Loucy (cell line): ENCODE measurements around the gene CEMIP2.

Experiments used
- H2AFZ ChIP-seq: fragments of 200-600 bp; sonication (generic); 2 replicates; pipeline ENCODE4 v1.6.0; 2016; ENCODE audit warnings: antibody characterized with exemption, mild to moderate bottlenecking, low read length, moderate library complexity
- H3F3A ChIP-seq: fragments of 200-600 bp; 2 replicates; pipeline ENCODE4 v1.6.0; 2016; ENCODE audit warnings: antibody characterized with exemption, low read depth, mild to moderate bottlenecking
- H3K27me3 ChIP-seq: fragments of 200-600 bp; sonication (generic); 2 replicates; pipeline ENCODE4 v1.6.1; 2014; ENCODE audit warnings: low read length, mild to moderate bottlenecking; ENCODE audit not compliant: insufficient read depth, poor library complexity, severe bottlenecking
- H3K36me3 ChIP-seq: fragments of 200-600 bp; sonication (generic); 2 replicates; pipeline ENCODE4 v1.6.1; 2016; ENCODE audit warnings: low read length; ENCODE audit not compliant: insufficient read depth
- H3K4me1 ChIP-seq: fragments of 200-600 bp; sonication (generic); 2 replicates; pipeline ENCODE4 v1.5.1; 2014; ENCODE audit warnings: low read length, mild to moderate bottlenecking; ENCODE audit not compliant: insufficient read depth, poor library complexity, severe bottlenecking
- H3K4me2 ChIP-seq: fragments of 200-600 bp; sonication (generic); 2 replicates; pipeline ENCODE4 v1.6.0; 2014; ENCODE audit warnings: antibody characterized with exemption, low read length, low read depth, mild to moderate bottlenecking; ENCODE audit not compliant: poor library complexity, severe bottlenecking
- H3K4me3 ChIP-seq: fragments of 200-600 bp; sonication (generic); 2 replicates; pipeline ENCODE4 v1.5.1; 2014; ENCODE audit warnings: low read length, mild to moderate bottlenecking, mixed read lengths; ENCODE audit not compliant: poor library complexity, severe bottlenecking
- H3K79me2 ChIP-seq: fragments of 200-600 bp; sonication (generic); 2 replicates; pipeline ENCODE4 v1.6.1; 2014; ENCODE audit warnings: low read length; ENCODE audit not compliant: insufficient read depth
- H3K9ac ChIP-seq: fragments of 200-600 bp; sonication (generic); 2 replicates; pipeline ENCODE4 v1.6.0; 2014; ENCODE audit warnings: mild to moderate bottlenecking, low read depth, low read length, moderate library complexity; ENCODE audit not compliant: poor library complexity, severe bottlenecking
- H3K9me2 ChIP-seq: fragments of 200-600 bp; sonication (generic); replicated peaks from 2 replicates; pipeline ENCODE4 v1.6.1; 2016; ENCODE audit warnings: low read depth, low read length, mixed read lengths
- H3K9me3 ChIP-seq: fragments of 200-600 bp; sonication (generic); 2 replicates; pipeline ENCODE4 v1.6.1; 2014; ENCODE audit warnings: mild to moderate bottlenecking, antibody characterized with exemption, low read length, low read depth; ENCODE audit not compliant: insufficient read depth
- H4K20me1 ChIP-seq: fragments of 200-600 bp; sonication (generic); 2 replicates; pipeline ENCODE4 v1.6.0; 2014; ENCODE audit warnings: antibody characterized with exemption, low read length, mild to moderate bottlenecking; ENCODE audit not compliant: insufficient read depth, poor library complexity, severe bottlenecking
- EZH2phosphoT487 ChIP-seq: fragments of 200-600 bp; IDR thresholded peaks from 2 replicates; pipeline ENCODE4 v1.6.1; 2018; ENCODE audit warnings: antibody characterized with exemption, mild to moderate bottlenecking, moderate library complexity, borderline replicate concordance
- TF ChIP-seq, protein P1 (sequence below): fragments of 200-600 bp; sonication (generic); conservative IDR thresholded peaks from 2 replicates; pipeline ENCODE4 v1.5.1; 2014; ENCODE audit warnings: mild to moderate bottlenecking, antibody characterized with exemption, low read length

The CEMIP2 gene

DNA sequence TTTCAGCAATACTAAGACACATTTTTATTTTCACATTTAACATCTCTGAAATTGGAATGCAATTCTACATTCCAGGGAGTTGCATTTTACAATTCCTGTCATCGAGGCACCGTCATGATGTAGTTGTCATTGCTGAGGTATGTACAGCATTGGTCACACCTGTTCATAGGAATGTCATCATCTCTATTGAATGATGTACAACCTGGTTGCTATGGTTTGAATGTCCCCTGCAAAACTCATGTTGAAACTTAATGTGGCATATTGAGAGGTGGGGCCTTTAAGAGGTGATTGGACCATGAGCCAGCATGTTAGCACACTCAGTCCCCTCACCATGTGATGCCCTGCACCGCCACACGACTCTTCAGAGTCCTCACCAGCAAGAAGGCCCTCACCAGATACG is 103.1 kb downstream of the CEMIP2 start:
- Histone ChIP-seq H3K9ac (no peak overlapping the region), H3K9me2 (no peaks in the 10 kb centered on the region), H3K4me3 (no peak overlapping the region), H3K4me1 (no peaks in the 10 kb centered on the region), H2AFZ (no peak overlapping the region), H3K4me2 (no peak overlapping the region), H3K79me2 (no peaks in the 10 kb centered on the region), H3K9me3 (no peaks in the 10 kb centered on the region), H3K36me3 (no peaks in the 10 kb centered on the region), H4K20me1 (no peaks in the 10 kb centered on the region), H3K27me3 (no peaks in the 10 kb centered on the region), H3F3A (no peaks in the 10 kb centered on the region)
- no peak for TF ChIP-seq EZH2phosphoT487
- TF ChIP-seq, protein P1, sequence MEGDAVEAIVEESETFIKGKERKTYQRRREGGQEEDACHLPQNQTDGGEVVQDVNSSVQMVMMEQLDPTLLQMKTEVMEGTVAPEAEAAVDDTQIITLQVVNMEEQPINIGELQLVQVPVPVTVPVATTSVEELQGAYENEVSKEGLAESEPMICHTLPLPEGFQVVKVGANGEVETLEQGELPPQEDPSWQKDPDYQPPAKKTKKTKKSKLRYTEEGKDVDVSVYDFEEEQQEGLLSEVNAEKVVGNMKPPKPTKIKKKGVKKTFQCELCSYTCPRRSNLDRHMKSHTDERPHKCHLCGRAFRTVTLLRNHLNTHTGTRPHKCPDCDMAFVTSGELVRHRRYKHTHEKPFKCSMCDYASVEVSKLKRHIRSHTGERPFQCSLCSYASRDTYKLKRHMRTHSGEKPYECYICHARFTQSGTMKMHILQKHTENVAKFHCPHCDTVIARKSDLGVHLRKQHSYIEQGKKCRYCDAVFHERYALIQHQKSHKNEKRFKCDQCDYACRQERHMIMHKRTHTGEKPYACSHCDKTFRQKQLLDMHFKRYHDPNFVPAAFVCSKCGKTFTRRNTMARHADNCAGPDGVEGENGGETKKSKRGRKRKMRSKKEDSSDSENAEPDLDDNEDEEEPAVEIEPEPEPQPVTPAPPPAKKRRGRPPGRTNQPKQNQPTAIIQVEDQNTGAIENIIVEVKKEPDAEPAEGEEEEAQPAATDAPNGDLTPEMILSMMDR: no peak

DNA sequence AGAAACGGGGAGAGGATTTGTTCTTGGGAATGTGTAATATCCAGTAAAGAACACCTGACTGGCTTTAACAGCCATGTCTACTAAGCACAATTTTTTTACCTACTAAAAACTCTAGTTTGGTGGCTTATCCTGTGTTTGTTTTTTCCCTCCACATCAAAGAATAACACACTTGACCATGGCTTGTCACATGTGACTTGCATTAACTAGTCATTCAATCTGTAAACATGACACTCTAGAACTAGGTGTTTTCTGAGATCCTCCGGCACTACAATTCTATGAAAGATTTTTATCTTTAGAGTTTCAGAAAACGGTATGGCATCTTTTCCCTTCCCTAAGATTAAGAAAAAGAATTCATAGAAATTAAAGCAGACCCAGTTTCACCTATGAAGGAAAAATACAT is 103.7 kb downstream of the CEMIP2 start:
- Histone ChIP-seq H2AFZ (no peak overlapping the region), H3K9ac (no peak overlapping the region), H3K79me2 (no peaks in the 10 kb centered on the region), H3F3A (no peaks in the 10 kb centered on the region), H3K9me2 (no peaks in the 10 kb centered on the region), H3K9me3 (no peaks in the 10 kb centered on the region), H3K27me3 (no peaks in the 10 kb centered on the region), H4K20me1 (no peaks in the 10 kb centered on the region), H3K4me2 (no peak overlapping the region), H3K36me3 (no peaks in the 10 kb centered on the region), H3K4me3 (no peak overlapping the region), H3K4me1 (no peaks in the 10 kb centered on the region)
- TF ChIP-seq, protein P1: no peak
- no peak for TF ChIP-seq EZH2phosphoT487

DNA sequence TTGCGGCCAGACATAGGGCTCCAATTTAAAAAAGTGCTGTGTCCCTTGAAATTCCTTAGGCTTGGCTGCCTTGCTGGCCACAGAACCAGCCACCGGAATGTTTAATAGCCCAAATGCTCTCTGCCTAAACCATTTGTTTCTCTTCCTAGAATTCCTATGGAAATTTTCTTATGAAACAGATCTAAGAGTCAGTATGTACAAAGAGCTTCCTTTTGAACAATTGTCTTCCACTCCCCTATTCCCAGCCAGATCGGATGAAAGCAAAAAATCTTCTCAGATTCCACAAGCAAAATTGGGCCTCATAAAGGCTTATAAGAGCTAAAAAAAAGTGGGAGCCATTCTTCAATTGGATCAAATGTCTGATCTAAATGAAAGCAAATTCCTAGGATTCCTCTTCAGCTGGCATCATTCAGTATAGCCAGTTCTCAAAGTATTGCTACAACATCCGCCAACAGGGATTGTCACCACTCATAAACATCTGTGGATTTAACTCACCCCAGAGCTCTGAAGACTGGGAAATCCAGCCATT is 104.3 kb downstream of the CEMIP2 start:
- Histone ChIP-seq H3K9me2 (no peaks in the 10 kb centered on the region), H4K20me1 (no peaks in the 10 kb centered on the region), H3K9ac (no peak overlapping the region), H3K36me3 (no peaks in the 10 kb centered on the region), H3K4me1 (no peaks in the 10 kb centered on the region), H3K4me3 (no peak overlapping the region), H3K4me2 (no peak overlapping the region), H3K27me3 (no peaks in the 10 kb centered on the region), H3K9me3 (no peaks in the 10 kb centered on the region), H3F3A (no peaks in the 10 kb centered on the region), H2AFZ (no peak overlapping the region), H3K79me2 (no peaks in the 10 kb centered on the region)
- TF ChIP-seq EZH2phosphoT487: no peak

DNA sequence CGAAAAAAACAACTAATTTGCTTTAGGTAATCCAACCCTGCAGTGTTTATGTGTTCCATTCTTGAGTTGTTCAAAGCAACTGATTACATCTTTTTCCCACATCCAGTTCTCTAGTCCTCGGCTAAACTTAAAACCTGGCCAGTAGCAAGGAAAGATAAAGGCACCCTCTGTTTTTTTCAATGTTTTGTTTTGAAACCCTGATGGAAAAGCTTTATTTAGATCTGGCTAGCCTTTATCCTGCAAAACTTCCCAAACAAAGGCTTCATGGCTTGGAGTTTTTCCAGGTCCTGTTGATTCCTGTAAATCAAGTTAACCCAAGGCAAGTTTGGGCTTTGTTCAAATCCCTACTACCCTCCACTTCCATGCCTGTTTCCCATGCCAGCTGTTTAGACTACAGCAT is 105.1 kb downstream of the CEMIP2 start:
- Histone ChIP-seq H3K27me3 (no peaks in the 10 kb centered on the region), H3F3A (no peaks in the 10 kb centered on the region), H3K36me3 (no peaks in the 10 kb centered on the region), H3K4me1 (no peaks in the 10 kb centered on the region), H3K9me3 (no peaks in the 10 kb centered on the region), H3K4me2 (no peak overlapping the region), H3K4me3 (no peak overlapping the region), H2AFZ (no peak overlapping the region), H3K79me2 (no peaks in the 10 kb centered on the region), H3K9ac (no peak overlapping the region), H3K9me2 (no peaks in the 10 kb centered on the region), H4K20me1 (no peaks in the 10 kb centered on the region)
- no peak for TF ChIP-seq EZH2phosphoT487
- TF ChIP-seq, protein P1: no peak
